NB4 (cell line): ENCODE results near the gene C5AR1.
A peak's percentile ranks its signal among the peaks of the same experiment; 100 is the strongest.

Source experiments
- DNase-seq: peaks from one replicate; pipeline ENCODE4 v3.0.0; 2010; ENCODE audit warnings: low read depth
- H3K4me3 ChIP-seq: one replicate; pipeline ENCODE4 v1.5.1; 2011; ENCODE audit warnings: mild to moderate bottlenecking, low read depth, low read length, moderate library complexity
- MAX ChIP-seq: IDR thresholded peaks from 2 replicates; pipeline ENCODE4 v1.6.1; 2011; ENCODE audit warnings: low read depth, low read length
- MYC ChIP-seq: IDR thresholded peaks from 2 replicates; pipeline ENCODE4 v1.6.1; 2011; ENCODE audit warnings: low read depth, low read length
- POLR2A ChIP-seq: IDR thresholded peaks from 2 replicates; pipeline ENCODE4 v1.6.1; 2011; ENCODE audit warnings: mild to moderate bottlenecking; ENCODE audit not compliant: insufficient read length; ENCODE audit errors: extremely low read depth
- TF ChIP-seq, protein P1 (sequence below): IDR thresholded peaks from one replicate; pipeline ENCODE4 v1.5.1; 2012; ENCODE audit warnings: low read depth, low read length

Gene C5AR1

DNA sequence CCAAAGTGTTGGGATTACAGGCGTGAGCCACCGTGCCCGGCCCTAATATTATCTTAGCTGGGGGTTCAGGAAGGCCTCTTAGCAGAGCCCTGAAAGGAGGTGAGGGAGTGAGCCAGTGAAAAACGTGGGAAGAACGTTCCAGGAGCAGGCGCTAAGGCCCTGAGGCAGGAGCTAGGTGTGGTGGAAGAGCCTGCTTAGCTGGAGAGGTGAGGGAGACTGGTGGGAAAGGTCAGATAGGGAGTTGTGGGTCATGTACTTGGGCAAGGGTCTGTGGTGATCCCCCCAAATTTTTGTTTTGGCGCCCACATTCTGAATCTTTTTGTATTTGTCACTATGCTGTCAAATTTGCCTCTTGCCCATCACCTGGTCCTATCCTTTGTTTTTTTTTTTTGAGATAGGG is 40.1 kb upstream of the C5AR1 start:
- no peak overlapping the region for H3K4me3 ChIP-seq
- TF ChIP-seq MYC (no peak), MAX (no peak), POLR2A (no peak)
- TF ChIP-seq, protein P1, sequence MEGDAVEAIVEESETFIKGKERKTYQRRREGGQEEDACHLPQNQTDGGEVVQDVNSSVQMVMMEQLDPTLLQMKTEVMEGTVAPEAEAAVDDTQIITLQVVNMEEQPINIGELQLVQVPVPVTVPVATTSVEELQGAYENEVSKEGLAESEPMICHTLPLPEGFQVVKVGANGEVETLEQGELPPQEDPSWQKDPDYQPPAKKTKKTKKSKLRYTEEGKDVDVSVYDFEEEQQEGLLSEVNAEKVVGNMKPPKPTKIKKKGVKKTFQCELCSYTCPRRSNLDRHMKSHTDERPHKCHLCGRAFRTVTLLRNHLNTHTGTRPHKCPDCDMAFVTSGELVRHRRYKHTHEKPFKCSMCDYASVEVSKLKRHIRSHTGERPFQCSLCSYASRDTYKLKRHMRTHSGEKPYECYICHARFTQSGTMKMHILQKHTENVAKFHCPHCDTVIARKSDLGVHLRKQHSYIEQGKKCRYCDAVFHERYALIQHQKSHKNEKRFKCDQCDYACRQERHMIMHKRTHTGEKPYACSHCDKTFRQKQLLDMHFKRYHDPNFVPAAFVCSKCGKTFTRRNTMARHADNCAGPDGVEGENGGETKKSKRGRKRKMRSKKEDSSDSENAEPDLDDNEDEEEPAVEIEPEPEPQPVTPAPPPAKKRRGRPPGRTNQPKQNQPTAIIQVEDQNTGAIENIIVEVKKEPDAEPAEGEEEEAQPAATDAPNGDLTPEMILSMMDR = no peak
- no peak for DNase-seq

DNA sequence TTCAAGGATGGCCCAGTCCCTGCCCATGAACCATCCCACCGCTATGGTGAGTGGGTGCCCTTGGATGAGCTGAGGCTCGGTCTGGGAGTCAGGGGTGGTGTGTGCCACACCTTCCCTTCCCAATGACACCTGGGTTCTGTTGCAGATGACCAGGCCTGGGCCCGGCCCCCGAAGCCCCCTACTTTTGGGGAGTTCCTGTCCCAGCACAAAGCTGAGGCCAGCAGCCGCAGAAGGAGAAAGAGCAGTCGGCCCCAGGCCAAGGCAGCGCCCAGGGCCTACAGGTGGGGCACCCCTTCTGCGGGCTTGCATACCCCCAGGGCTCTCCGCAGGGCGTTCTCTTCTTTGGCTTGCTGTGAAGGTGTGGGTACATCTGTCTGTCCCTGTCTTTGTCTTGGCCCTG is 39.3 kb upstream of the C5AR1 start:
- TF ChIP-seq, protein P1 = no peak
- TF ChIP-seq POLR2A (no peak), MYC (no peak), MAX (no peak)
- no peak overlapping the region for H3K4me3 ChIP-seq
- no peak for DNase-seq

GRCh38 chr19:47271949-47272348 is 37.7 kb upstream of the C5AR1 start:
- TF ChIP-seq MAX (peak; percentile 56; the same call in 1 of the 2 replicates), POLR2A (no peak)
- DNase-seq = peak; percentile 86
- H3K4me3 ChIP-seq = no peak overlapping the region

DNA sequence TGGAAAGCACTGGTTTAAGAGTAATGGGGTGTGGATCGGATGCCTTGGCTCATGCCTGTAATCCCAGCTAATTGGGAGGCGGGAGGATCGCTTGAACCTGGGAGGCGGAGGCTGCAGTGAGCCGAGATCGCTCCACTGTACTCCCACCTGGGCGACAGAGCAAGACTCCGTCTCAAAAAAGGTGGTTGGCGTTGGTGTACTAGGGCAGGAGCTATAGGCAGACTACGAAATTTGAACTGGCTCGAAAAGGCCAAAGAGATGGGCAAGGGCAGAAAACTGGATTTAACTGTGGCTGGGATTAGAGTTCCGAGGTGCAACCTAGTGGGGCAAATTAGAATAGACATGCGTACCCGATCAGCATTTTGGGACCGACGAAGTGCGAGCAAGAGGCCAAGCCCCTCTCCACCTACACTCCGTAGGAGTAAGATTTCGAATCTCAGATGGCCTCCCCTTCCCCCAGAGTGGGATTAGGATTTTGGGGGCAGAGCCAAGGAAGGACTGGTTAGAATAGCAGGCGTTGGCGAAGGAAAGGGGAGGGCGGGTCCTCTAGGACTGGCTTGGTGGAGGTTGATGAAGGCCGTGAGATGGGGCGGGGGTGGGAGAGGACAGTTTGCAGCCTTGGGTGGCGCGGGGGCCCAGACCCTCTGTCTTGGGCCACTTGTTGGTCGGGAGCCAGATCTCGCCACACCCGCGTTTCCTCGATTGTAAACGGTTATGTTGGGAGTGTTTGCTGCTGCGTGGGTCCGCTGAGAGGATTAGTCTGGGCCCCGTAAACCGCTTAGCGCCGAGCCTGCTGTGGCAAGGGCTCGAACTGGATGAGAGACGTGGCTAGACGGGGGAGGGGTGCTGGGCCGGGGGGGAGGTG is 37.0 kb upstream of the C5AR1 start:
- H3K4me3 ChIP-seq = peak overlapping the region; percentile 69
- TF ChIP-seq, protein P1 = no peak
- TF ChIP-seq POLR2A (no peak), MAX (no peak; the same call in 1 of the 2 replicates), MYC (no peak; the same call in 1 of the 2 replicates)
- peak; percentile 98 for DNase-seq

DNA sequence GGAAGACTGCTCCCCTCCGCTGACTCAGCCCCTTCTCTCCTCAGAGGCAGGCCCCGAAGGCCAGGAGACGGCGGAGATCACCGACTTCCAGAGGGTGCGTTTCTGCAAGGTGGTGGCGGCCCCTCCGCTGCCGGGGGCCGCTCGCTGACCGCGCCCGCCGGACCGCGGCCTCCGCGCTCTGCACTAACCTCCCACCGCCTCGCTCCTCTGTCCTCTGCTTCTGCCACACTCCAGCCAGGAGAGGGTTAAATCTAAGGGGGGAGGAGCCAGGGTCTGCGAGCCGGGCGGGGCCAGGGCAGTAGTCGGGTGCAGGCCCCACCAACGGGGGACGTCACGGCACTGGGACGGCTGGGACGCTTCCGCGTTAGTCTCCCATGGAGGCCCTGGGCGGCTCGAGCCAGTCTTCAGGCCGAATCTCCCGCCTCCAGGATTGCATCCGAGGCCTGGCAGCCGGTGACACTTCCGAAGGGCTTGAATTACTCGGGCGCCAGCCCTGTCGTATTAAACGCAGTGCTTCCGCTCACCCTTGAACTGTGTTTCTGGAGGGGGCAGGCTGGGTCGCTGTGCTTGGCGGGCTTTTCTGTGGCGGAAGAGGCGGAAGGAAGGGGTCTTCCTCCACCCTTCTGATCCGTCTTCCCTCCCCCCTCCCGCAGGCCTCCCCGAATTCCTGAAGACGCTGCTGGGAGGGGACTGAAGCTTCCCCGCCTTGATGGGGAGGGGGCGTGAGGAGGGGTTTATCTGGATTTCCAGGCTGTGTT is 36.2 kb upstream of the C5AR1 start:
- TF ChIP-seq MYC (peak; percentile 79), POLR2A (peak; percentile 98), MAX (peak; percentile 90)
- TF ChIP-seq, protein P1 = no peak
- DNase-seq = peak; percentile 100
- H3K4me3 ChIP-seq = peak overlapping the region; percentile 69
